NCI-H2081 (cell line): ENCODE data around the gene MAML2.
A peak's percentile ranks its signal among the peaks of the same experiment; 100 is the strongest.

Experiments used
- DNase-seq, 2 experiments: peaks; one replicate each; lab custom pipeline; 2025; lab: John Stamatoyannopoulos, UW

The MAML2 gene

DNA sequence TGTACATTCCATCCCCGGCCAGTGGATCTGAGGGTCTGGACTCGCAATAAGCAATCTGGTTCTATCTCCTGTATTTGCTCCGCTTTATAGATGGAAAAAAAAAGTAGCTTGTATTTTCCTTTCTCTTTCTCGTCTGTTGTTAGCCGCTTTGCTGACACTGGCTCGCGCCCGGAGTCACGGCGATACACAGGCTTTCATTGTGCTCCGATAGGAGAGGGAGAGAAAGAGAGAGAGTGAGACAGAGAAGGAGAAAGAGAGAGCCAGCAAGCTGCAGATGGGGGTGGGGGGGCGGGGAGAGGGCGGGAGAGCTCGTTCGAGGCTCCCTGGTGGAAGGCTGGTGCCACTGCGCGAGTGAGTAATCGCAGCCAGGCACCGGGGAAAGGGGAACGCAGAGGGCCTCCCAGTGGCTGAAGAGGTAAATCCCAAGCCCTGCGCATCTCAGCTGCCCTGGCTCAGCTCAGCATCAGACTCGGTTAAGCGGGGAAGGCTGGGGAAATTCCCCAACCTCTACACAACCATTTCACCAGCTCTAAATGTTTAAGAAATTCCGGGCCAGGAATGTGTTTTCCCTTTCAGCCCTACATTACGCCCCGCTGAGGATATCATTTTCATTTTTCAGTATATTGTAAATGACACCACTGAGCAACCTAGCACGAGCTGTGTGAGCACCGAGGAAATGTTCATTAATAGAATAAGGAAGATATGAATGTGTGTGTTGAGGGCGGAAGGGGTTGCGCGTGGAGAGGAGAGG, at the start of gene MAML2:
Gene MAML2 (minus strand): TSS at position 235 of the 751 bp plus-strand sequence. CDS start 1,300 bp downstream, outside the sequence.
- peak; percentile 88 to 92 for DNase-seq

DNA sequence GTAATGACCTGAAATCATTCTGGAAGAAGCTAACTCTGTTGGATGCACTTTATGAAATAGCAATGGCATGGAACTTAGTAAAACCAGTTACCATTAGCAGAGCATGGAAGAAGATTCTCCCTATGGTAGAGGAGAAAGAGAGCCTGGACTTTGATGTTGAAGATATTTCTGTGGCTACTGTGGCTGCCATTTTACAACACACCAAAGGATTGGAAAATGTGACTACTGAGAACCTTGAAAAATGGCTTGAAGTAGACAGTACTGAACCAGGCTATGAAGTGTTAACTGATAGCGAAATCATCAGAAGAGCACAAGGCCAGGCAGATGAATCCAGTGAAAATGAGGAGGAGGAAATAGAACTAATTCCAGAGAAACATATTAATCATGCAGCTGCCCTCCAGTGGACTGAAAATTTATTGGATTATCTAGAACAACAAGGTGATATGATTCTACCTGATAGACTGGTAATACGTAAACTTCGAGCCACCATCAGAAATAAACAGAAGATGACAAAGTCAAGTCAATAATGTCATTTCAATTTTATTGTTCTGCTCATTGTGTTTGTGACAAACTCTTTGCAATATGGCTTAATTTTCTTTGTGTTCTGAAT, 48.8 kb upstream of the MAML2 start:
- DNase-seq, result no peak

DNA sequence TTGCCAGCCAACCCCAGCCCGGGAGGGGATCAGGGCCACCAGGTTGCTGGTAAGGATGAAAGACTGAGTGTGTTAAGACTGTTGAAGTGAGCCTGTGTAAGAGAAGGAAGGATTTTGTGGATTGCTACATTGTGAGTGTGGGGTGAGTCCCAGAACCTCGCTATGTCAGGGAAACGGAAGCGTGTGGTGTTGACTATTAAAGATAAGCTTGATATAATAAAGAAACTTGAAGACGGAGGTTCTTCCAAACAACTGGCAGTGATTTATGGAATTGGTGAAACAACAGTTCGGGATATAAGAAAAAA, 47.4 kb upstream of the MAML2 start:
- DNase-seq, result no peak

DNA sequence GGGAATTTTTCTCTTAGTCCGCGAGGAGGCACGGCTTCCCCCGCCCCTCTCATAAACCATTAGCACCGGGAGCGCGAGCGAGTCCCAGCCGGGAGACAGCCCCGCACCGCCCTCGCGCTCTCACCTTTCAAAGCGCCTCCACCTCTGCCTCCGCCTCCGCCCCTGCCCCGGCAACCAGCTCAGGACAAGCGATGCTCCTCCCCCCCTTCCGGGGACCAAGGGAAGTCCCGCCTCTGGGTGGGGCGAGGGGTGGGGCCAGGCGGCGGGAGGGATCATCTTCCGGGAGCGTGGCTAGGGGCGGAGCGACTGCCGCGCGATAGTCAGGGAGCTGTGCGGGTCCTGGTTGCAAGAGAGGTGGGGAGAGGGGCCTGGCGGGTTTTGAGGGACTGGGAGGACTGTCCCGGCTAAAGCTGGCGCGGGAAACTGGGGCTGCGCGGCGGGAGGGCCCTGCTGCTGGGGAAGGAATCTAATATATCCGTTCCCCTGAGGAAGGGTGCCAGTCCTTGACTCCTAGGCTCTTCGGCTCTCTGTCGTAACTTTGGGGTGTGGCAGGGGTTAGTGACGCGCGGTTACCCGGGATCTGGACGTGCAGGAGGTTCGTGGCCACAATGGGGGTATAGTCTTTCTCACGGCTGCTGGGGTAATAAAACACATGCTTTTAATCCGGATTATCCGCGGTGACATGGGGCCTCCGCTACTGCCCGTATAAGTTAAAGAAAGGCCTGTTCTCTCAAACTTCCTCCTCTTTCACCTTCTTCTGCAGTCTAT, 46.9 kb upstream of the MAML2 start, which contains the start of the genes CCDC82 and JRKL:
Gene CCDC82 (minus strand): TSS at position 193 of the 768 bp plus-strand sequence. CDS start 5,165 bp downstream, outside the sequence.
Gene JRKL (plus strand): TSS at position 294 of the 768 bp plus-strand sequence. CDS start 637 bp downstream, outside the sequence.
- peak; percentile 94 to 96 for DNase-seq

DNA sequence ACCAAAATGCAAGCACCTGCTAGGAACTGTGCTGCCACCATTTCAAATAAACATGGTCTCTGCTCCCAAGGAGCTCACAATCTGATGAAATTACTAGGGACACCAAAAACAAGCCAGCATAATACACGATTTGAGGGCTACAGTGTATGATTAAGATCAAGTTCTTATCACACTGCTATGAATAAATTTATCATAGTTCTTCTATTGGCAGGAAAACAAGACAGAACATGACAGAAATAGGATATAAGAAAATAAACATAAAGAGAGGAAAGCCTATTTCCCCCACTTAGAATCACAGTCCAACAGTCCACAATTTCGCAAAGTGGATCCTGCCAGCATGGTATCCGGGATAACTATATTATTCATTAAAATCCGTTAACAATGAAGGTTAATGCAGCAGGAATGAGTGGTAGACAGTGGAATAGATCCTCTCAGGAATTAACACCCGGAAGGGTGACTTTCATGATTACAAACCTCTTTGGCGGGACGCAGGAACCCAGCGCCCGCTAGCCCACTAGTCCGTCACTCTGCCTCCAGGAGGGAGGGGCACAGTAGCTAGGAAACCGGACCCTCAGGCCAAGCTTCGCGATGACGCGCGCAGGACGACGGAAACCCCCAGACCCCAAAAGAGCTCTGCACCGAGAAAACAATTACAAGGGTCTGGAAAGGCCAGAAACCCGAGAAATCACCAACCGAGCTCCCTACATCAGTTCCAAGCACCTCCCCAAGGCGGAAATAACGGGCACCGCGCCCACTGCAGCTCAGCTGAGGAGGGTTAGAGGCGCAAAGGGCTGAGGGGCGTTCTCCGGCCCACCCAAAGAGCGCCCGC, 46.1 kb upstream of the MAML2 start:
- DNase-seq, result peak; percentile 52 to 70

DNA sequence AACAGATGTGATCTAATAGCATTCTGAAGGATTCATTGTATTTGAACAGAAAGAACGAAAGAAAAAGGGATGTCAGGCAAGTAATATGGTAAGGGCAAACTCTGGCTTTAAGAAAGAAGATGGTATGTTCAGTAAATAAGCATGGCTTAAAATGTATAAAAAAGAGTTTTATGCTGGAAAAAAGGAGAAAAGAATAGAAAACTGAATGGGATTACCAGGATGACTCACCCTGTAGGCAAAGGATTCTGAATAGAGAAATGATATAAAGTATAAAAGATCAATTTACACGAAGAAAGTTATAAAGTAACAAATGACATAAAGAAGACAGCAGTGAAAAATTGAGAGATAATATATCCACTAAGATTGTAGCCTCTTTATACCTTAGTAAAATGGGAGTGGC, 42.2 kb upstream of the MAML2 start:
- DNase-seq, result no peak

DNA sequence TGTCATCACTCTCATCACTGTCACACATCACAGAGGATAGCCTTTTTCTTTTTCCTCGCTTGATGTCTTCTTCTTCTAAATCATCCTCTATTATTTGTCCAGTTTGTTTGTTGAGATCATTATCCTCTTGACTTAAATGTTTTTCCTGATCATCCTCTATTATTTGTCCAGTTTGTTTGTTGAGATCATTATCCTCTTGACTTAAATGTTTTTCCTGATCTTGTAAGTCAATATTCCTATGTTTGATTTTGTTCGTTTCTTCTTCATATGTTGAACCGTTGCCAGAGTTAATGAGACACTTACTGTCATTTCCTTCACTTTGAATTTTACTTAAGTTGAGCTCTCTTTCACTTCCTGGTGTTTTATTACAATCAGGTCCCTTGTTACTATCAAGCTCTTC, 41.2 kb upstream of the MAML2 start:
- peak; percentile 14 to 39 for DNase-seq

DNA sequence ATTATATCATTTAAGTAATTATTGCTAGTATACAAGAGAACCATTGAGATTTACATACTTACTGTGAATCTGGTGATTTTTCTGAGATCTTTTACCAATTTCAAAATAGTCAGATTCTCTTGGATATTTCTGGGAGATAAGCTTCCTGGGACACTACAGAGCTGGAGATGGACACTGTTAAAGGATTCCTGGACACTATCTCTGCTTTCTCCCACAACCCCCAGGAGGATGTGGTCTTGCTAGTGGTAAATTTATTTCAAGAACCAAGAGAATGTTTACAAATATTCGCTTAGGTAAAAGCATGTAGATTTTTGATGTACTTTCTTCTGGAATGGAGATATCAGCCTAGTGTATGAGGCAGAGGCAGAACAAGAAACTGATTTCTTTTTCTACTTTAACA, 33.8 kb upstream of the MAML2 start:
- no peak for DNase-seq

DNA sequence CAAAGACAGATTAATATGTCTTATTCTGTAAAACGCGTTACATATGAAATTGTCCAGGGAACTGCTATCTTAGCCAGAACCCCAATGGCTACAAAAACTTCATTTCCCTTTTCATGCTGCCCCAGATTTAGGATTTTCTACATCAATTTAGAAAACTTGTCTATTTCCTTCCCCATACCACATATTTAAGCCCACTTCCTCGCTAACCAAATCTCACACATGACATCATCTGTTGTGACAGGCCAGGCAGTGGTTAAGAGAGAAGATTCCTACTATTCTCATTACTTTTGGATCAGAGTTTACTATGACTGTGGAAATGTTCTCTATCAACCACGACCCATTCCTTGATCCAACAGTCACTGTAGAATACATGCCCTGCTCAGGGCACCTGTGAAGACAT, 30.8 kb upstream of the MAML2 start:
- DNase-seq, result no peak

DNA sequence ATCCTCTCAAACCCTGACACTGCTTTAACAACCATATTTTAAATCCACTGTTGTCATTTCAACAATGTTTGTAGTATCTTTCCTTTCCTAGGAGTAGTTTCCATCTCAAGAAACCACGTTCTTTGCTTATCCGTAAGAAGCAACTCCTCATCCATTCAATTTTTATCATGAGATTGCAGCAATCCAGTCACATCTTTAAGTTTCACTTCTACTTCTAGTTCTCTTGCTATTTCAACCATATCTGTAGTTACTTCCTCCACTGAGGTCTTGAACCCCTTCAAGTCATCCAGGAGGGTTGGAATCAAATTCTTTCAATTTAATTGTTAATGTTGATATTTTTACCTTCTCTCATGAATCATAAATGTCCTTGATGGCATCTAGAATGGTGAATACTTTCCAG, 24.3 kb upstream of the MAML2 start:
- no peak for DNase-seq

DNA sequence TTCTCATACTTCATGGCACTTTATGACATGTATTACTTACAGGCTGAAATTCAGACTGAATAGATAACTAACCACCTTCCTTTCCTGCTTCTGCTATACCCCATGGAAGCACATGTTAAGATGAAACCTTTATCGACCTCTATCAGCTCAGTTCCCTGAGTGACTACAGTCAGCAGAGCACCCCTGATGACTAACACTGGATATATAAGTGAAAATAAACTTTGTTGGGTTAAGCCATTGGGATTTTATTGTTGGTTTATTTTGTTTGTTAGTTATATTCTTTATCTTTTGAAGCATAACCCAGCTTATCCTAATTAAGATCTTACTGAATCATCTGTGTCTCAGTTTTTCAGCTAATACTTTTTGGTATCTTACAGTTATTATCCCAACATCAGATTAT, 23.0 kb upstream of the MAML2 start:
- DNase-seq, result no peak

DNA sequence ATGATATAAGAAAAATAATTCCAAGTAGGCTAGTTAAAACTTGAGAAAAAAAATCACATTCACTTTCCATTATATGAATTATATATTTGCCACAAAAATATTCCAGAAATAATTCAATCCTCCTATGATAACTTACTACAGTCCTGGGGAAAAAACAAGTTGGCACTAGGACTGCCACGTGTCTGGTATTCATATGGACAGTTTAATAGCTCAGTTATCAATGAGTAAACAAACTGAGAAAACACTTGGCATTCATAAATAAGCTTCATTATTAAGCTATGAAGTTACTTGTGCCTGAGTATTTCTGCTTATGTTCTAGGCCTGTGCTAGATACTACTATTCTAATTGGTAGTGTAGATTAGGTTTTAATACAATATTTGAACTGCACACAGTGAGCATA, 22.5 kb upstream of the MAML2 start:
- no peak for DNase-seq

DNA sequence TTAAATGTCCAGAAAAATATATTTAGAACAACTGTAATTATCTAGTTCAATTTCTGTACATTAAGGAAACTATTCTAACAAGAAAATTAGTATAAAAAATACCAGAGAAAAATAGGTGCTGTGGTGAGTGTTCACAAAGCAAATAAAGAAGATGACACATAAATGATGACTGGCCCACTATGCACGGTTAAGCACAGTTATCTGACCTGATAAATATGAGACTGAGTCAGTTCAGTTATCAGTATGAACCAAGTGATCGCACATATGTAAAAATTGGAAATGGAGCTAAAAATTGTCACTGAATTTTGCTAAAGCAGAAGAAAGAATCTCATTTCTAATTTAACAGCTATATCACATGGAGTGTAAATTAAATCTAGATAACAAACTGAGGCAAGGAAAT, 18.8 kb upstream of the MAML2 start:
- no peak for DNase-seq

DNA sequence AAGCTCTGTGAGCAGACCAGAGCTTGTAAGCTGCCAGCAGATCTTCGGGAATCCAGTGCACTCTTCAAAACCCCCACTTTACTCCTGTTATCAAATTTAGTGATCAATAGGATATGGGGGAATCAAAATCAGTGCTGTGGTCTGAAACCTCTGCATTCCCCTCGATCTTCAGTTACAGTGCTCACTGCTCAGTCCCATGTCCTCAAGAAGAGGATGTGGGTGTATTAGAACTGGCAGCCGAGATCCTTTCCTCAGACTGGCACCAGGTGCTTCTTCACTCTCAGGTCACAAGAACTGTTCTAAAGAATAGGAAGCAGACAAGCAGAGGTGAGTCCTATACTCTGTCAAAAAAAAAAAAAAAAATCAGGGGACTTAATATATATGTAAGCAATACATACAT, 15.3 kb upstream of the MAML2 start:
- no peak for DNase-seq

DNA sequence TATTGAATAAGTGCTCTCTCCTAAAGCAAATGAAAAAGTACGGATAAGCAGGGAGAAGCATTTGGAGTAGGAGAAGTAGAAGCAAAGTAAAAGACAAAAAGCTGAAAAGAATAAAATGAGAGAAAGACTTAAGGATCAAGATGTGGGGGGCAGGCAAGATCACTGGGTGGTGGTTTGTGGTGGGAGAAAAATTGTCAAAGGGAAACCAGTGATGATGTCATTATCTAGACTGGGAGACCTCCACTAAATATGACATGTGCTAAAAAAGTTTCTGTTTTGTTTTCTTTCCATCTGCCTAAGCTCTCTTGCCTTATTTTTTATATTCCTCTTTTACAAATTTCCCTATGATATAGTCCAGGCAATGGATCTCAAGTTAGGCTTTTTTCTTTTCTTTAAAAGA, 14.8 kb upstream of the MAML2 start:
- no peak for DNase-seq

DNA sequence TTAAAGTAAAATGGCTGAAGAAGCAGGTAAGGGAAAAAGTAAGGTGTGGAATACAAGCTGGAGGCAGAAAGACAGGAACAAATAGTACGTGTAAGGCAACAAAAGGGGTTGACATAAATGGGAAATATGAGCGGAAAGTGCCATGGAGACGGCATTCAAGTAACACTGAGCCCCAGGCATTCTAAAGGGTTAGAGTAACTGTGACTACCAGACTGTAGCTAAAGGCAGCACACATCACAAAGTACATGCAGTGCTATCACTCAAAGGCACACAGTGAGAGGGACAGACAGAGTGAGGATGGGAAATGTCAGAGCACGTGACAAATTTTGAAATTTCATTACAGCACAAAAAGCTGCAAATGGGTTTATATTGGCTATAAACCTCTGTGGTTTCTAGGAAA, 13.9 kb upstream of the MAML2 start:
- DNase-seq, result peak; percentile 16 to 55

DNA sequence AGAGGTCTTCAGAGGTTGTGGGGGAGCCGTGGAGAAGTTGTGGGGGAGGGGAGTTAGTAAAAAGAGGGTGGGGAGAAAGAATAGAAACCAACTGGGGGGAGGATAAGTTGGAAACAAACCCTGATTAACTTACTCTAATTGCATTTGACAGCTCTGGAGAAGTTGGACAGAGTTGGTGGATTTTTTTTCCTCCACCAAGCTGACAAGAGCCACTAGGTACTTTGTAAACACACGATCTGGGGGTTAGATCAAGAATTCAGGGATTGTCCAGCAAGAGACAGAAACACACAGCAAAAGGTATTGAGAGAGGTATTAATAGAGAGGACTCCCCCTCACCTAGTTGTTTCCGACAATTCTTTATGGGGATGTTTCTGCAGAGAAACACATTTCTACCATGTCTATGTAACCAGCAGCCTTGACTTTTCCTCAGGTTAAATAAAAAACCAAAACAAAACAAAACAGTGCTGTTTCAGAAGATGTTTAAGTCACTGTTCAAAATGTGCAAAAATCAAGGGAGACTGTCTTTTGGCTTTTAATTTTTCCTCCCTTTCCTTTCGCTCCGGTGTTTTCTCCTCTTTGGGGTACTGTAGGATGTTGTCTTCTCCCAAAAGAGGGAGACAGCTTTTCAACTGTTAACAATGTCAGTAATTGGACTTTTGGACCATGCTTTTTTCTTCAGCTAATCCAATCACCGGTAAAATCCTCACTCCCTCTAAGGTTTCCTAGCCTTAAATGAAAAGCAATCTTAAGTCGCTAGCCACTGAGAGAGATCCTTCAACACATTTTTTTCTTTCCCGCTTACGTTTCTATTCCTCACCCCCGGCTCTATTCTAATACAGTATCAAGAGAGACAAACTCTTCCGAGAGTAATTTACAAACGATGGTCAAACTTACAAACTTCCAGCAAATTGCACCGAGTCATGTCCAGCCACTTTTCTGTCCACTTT, 708 bp downstream of the MAML2 start:
- DNase-seq, result no peak

DNA sequence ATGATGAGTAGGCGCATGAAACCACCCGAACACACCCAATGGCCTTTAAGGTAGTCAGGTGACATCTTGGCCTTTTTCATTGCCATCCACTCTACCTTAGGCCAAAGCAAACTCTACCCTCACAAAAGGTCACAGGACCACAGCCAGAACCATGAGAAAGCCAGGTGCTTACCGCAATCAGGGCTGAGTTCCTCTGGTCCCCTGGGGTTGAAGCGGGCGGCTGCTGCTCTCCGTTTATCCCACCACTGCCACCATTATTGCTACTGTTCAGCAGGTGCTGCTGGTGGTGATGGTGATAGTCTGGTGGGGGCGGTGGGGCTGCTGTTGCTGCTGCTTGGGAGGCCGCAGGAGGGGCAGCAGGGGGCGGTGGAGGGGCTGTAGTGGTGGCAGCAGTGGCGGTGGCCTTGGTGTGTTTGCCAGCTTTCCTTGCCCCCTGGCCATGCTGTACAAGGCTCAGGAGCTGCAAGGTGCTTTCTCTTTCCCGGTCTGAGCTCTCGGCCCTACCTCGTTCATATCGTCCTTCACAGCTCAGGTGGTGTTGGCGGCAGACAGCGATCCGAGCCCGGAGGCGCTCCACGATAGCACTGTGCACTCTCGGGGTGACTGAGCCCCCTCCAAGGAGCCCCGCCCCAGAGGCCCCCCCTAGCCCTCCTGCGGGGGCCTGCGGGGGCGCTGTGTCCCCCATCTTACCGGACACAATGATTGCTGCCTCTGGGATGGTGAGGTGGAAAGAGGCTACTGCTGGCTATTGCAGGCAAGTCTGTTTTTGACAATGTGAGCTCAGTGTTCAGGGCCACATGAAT, 1.6 kb downstream of the MAML2 start:
- DNase-seq, result no peak

DNA sequence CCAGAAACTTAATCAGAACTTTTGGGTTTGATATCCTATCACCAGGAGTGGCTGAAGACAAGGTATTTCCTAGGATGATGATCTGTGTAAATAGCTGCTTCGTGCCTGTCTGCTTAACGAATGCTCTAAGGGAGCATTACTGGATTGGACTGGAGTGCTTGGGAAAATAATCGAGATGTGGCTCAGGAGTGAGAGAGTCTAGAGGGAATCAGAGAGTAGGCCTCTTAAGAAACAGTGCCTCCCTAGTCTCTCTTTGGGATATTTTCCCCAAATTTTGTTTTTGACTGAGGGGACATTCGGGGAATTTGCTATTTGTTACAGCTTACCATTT, 2.5 kb downstream of the MAML2 start:
- DNase-seq, result no peak
